Stimulated activated CD8-positive, alpha-beta memory T cell treated with anti-CD3 and anti-CD28 coated beads, Interleukin-12 subunit alpha, Interleukin-12 subunit beta, amount 100 ng/mL, for 4 hours (primary cell): ENCODE measurements around the gene MGAT4A.
"Not testable (repeated sequence)": the region's sequence is repeated elsewhere in the genome, so short reads cannot be mapped to it uniquely, and the experiment has no call there.

Experiments
- DNase-seq: peaks from one replicate; pipeline ENCODE4 v3.0.0-alpha.2; 2020; ENCODE audit warnings: low read depth

MGAT4A gene

DNA sequence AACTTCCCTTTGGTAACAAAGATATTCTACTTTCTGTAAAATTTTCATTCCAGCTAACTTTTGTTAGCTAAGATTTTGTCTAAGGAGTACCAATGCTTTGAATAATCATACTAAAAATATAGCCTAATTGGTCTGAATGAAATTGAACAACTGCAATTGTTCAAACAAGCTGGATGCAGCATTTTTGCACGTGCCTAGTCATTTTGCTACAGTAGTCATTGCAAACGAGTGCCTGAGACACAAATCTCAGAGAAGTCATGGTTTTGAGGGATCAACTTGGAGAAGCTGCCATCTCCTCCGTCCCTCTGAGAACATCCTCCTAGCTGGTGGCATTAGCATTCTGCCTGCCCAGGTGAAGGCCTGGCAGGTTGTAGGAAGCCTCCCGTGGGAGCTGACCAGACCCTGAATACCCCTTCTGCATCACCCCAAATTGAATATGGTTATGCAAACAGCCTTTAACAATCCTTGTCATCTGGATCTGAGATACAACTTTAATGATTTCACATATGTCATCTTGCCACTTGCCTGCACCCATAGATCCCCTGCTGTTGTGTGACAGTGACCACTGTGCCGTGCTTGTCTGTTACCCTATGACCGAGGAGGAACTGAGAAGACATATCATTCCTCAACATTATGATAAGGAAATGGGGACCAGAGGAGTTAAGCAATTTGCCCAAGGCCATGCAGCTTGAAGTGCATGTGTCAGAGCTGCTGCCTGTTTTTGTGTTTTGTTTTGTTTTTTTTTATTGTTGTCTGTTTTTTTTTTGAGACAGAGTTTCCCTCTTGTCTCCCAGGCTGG, 29.1 kb upstream of the MGAT4A start:
- no peak for DNase-seq

DNA sequence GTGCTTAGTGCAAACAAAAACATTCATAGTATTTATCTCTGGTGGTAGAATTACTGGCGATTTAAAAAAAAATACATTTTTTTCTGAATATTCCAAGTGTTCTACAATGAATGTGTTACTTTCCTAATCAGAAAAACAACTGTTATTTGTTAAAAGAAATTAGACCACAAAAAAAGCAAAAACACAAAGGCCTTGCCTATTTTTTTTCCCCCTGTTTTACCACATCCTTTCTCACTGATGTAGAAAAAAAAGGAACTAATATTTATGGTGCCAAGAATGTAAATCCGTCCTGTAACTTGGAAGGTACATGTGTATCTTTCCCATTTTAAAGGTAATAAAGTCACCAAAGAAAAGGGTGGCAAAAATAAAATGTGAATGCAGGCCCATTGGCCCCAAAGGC, 28.4 kb upstream of the MGAT4A start:
- no peak for DNase-seq

DNA sequence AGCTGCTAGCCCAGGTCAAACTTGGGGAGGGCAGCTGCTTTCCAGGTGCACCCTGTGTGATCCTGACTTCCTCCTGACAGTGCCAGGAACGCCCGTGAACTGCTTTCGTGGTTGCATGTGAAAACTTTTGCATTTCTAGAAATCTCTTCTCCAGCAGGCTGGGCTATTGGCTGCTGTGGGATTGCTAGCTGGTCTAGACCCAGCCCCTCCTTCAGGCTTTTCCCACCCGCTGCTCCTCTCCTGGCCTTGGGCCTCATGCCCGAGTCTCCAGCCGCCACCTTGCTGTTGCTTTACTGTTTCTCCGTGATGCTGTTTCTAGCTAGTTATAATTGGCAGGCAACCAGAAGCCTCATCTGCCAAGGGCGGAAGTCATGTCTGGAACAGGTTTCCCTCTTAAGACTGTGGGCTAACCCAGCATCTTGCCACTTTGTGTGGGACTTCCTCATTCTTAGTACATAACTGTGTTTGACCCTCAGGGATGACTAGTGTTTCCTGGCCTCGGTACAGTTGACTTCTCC, 27.0 kb upstream of the MGAT4A start:
- DNase-seq = peak; percentile 17

DNA sequence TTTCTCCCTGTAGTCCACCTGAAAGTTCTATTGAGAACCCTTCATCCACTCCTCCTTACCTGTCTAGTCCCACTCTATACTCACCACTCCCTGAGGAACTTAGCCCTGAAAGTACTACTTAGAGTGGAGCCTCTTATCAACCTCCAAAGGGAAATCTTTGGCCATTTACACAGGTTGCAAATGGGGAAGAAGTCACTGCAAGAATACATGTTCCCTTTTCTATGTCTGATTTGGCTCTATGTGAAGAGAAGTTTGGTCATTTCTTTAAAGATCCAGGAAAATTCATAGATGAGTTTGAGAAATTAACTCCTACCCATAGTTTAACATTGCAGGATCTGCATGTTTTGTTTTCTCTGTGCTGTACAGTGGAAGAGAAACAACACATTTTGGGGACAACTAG, 22.9 kb upstream of the MGAT4A start:
- DNase-seq = no peak

DNA sequence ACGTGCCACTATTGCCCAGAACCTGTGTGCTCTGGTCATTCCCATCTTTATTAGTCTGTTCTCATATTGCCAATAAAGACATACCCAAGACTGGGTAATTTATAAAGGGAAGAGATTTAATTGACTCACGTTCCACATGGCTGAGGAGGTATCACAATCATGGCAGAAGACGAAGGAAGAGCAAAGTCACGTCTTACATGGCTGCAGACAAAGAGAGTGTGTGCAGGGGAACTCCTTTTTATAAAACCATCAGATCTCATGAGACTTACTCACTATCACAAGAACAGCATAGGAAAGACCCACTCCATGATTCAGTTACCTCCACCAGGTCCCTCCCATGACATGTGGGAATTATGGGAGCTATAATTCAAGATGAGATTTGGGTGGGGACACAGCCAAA, 21.8 kb upstream of the MGAT4A start:
- DNase-seq = not testable (repeated sequence)

DNA sequence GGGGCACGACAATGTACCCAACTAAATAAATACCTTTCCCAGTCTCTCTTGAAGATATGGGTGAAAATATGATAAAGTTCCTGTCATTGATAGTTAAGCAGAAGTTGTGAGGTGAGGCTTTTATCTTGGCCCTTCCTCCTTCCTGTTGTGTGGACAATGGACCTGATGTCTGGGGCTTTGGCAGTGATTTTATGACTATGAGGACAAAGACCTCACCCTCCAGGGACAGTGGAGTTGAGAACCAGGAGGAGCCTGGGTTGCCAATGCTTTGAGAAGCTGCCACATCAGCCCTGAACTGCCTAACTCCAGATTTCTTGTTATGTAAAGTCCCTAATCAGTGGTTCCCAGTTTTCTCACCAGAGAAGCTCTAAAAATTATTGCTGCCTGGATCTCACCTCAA, 20.8 kb upstream of the MGAT4A start:
- DNase-seq = no peak

DNA sequence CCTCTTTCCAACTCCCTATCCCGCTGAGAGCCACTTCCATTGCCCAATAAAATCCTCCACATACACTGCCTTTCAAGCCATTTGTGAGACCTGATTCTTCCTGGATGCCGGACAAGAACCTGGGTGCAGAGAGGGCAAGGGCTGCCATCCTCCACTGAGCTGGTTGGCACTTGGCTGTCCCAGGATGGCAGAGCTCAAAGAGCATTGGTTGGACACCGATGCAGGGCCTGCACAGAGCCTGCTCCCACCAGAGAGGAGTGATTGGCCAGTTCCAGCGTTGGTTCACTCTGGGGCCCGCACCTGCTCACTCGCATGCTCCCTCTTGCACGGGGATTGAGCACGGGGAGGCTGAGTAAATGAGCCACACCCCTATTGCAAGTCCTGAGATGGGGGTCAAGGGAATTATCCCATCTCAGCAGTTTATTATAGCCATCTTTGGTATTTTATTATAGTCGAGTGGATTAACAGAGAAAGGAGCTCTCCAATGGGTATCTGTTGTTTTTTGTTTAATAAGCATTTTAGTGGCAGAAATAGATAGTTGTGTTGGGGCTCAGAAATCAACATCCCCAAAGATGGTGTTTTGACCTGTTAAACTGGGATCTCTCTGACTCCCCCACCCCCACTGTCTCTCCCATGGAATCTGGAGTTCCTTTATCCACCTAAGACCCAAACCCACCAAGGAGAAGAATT, 19.8 kb upstream of the MGAT4A start:
- no peak for DNase-seq

DNA sequence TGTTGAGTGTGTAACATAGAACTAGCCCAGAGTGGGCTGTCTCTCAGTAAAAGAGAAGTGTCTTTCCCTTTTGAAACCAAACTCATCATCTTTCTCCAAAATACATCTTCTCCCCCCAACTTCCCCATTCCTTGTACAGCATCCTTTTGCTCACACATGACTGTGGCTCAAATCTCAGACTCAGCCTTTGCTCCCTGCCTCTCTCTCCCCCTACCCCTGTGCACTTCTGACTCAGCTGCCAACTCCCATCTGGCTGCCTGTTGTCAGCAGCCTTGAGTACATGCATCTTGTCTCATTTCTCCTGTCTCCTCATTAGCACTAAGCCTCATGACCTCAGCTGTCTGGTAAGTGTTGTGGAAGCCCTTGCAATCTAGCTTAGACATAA, 18.1 kb upstream of the MGAT4A start:
- DNase-seq = no peak

DNA sequence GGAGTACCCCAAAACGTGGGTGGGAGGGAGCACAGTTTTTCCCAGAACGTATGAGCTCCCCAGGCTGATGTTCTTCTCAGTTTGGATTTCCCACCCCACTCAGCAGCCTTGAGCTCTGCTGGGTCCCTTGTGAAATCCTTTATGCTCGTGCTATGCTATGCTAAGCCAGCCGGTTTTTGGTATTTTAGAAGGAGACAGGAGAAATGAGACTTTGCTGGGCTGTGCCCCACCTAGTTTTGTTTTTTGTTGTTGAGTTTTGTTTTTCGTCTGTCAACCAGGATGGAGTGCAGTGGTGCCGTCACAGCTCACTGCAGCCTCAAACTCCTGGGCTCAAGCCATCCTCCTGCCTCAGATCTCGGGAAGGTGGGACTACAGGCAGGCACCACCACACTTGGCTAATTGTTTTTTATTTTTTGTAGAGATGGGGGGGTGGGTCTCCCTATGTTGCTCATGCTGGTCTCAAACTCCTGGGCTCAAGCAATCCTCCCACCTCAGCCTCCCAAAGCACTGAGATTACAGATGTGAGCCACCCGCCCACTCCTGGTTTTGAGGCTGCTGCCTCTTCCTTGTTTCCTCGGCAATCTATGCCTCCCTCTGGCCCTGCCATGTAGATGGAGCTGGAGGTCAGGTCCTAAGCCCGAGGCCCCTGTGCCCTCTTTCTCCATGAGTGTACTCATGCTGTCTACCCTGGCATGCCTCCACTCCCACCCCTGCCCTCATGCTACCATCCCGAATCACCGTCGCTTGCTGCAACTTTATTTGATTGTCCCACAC, 17.5 kb upstream of the MGAT4A start:
- no peak for DNase-seq

DNA sequence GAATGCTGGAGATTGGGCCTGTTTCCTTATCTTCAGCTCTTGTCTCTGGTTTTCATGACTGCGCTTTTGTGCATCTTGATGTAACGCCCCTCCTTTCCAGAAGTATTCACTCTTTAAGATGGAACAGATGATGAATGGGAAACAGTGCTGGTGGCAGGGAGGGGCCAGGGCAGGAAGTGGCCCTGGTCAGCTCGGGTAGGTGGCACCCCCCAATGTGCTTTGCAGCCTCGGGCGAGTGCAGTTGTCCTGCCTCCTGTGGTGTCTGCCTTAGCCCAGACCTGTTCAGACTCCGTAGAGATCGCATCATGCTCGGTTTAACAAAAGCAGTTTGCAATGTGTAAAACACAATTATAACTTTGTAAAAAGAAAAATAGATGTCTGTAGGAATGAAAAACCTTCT, 17.0 kb upstream of the MGAT4A start:
- DNase-seq = no peak

DNA sequence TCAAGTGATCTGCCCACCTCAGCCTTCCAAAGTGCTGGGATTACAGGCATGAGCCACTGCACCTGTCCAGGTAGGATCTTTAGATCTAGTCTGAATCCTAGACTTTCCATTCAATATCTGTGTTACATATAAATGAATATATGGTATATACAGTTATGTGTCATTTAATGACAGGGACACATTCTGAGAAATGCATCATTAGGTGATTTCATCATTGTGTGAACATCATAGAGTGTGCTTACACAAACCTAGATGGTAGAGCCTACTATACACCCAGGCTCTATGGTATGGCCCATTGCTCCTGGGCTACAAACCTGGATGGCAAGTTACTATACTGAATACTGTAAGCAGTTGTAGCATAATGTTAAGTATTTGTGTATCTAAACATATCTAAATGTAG, 15.5 kb upstream of the MGAT4A start:
- no peak for DNase-seq

DNA sequence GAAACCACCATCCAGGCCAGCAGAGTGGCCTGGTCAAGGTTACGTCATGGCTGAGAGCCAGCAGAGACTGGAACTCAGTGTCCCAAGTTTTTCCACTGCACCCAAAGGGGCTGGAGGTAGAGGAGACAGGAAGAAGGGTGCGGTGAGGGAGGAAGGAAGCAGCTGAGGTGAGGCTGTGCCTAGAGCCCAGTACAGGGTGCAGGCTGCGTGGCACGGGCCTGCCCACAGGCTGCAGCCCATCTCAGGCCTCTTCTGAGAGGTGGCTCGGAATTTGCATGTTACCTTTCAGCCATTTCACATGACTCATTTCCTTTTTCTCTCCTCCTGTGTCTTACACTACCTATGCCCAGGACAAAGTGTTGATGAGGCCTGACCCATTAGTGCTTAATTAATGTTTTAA, 13.7 kb upstream of the MGAT4A start:
- no peak for DNase-seq

DNA sequence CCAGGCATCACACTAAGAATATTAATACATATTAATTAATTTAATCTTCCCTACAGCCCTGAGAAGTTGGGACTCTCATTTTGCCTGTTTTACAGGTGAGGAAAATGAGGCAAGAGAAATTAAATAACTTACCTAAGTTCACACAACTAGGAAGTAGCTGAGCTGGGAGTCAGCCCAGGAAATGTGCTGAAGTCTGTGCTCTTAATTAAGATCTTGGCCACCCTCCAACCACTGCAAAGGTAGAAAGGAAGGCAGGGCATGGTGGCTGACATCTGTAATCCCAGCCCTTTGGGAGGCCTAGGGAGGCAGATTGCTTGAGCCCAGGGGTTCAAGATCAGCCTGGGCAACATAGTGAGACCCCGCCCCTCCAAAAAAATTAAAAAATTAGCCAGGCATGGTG, 12.9 kb upstream of the MGAT4A start:
- no peak for DNase-seq

DNA sequence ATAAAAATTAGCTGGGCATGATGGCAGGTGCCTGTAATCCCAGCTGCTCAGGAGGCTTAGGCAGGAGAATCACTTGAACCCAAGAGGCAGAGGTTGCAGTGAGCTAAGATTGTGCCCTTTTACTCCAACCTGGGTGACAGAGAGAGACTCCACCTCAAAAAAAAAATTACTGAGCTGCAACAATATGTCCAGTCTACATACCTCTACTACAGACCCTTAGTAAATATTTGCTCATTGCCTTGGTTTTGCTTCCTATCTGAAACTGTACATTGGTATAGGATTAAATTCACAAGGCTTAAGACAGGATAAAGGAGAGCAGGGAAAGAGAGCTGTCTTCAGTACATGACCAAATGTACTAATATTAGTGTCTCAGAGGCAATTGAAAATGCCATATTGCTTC, 8.1 kb upstream of the MGAT4A start:
- no peak for DNase-seq

DNA sequence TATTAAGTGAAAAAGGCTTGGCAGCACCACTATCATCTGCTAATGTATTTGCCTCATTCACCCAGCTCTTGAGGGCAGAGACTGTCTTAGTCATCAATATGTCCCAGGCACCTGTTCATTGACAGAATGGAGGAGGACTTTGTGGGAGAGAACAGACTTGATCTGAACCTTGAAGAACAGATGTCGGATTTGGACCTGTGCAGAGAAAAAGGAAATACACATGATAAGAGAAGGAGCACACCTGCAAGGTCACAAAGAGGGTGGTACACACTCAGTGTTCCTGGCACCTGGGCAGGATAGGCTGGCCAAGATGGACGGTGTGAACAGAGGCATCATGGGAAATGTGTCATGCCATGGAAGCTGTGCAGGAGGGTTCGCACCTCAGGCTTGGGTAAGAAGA, 7.4 kb upstream of the MGAT4A start:
- DNase-seq = no peak

DNA sequence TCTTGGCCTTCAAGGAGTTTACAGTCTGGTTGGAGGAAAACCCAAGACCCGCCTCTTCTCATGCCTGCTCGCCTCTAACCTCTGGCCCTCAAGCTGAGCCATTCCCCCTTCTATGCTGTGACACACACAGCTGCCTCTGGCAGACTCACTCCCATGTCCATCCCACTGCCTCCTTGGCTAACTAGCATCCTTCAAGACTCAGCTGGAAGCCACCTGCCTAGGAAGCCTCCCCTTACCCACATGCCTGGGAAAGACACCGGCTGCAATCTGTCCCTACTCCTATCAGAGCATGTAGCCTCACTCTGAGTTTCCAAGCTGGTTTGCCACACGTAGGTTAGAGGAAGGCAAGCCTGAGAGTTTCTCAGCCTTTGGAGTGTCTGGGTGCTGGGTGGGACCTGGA, 6.9 kb upstream of the MGAT4A start:
- no peak for DNase-seq

DNA sequence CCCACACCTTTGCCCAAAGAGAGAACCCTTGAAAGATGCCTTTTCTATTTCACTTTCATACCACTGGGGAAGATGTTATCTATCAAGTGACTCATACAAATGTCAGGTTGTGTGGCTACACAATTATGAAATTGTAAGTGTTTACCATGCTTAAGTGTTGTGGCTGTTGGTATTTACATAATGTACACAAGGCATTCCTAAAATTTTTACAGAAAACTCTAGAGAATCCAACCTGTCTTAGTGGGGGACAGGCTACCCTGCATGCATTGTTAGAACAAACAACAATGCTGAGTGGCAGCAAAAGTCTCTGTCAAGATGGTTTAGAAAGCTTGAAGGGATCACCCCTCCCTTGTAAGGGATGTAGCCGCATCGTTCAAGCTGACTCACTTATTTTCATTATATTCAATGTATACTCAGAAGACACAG, 5.5 kb upstream of the MGAT4A start:
- DNase-seq = no peak

DNA sequence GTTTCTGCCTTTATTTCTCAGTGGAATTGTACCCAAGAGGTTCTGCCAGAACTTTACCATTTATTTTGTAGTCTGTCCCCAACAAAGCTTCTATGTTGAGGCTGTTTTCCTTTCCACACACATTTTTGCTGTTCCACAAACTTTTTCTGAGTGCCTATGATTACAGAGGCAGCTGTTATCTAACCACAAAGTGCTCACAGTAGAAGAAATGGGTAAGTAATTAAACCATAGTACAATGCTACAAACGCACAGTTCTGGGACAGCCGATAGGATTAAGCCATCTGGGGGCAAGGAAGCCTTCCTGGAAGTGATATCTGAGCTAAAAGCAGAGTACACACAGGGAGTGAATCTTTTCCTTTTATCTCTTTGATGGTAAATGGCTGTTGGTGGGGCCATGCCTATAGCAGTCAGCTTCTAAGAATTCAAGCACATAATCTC, 3.9 kb upstream of the MGAT4A start:
- DNase-seq = no peak

DNA sequence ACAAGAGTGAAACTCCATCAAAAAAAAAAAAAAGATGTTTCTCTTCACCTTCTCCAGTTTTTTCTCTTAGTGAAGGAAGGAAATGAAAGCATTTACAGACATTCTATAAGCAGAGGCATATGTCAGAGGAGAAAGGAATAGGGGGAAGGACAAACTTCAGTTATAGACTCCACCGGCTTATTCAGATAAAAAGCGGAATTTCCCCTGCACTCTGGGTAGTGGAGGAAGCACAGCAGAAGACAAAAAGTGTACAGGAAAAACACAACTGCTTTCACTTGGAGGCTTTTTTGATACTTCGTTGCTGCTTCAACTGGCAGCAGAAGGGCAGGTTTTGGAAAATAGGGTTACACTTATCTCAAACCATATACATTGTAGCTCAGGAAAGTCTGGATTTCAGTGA, 3.2 kb upstream of the MGAT4A start:
- DNase-seq = no peak

DNA sequence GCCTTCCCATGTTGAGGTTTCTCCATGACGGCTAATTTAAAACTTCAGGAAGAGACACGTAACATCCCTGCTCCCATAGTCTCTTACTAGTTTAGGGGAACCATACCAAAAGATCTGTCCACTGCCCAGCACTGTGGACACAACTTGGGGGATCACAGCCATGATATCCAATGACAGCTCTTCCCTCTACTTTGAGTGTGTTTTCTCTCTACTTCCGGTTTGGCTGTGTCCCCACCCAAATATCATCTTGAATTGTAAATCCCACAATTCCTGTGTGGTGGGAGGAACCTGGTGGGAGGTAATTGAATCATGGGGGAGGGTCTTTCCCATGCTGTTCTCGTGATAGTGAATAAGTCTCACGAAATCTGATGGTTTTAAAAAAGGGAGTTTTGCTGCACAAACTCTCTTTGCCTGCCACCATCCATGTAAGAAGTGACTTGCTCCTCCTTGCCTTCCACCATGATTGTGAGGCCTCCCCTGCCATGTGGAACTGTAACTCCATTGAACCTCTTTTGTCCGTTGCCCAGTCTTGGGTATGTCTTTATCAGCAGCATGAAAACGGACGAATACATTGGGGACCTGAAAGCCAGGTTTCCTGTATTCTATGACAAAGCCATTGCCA, 1.6 kb upstream of the MGAT4A start:
- no peak for DNase-seq

DNA sequence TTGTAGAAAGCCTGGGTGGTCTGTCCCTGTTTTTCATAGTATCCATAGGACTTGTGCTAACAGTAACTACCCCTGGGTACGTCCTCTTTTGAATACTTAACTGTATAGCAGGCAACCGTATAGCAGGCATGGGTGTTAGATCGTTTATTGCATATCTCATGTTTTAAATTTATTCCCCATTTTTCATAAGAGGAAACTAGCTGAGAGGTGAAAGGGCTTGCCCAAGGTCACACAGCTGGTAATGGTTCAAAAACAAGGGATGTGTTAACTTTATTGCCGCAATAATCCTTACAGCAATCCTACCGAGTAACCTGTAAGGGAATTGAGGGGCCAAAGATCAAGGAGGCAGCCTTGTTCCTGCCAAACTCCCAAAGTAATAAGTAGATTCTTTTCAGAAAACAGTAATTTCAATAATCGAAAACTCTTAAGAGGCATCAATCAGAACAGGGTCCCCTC, 990 bp upstream of the MGAT4A start:
- DNase-seq = no peak

DNA sequence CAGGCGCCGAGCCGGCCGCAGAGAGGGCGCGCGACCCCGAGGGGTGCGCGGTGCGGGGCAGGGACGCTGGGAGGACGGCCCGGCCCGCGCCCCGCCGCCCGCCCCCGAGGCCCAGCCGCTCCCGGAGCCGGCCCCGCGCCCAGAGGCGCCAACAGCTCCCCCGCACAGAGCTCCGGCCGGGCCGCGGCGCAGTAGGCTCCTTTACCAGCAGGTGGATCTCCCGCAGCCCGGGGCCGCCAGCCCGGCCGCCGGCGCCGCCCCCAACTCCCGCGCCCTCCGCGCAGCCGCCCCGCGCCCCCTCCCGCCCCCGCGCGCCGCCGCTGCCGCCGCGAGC, 258 bp downstream of the MGAT4A start:
- DNase-seq = peak; percentile 50
